Measurements from ENCODE around the gene TEP1.
"Not testable (repeated sequence)": the region's sequence is repeated elsewhere in the genome, so short reads cannot be mapped to it uniquely, and the experiment has no call there.

- TF ChIP-seq CTCF, POLR2A (IDR thresholded peaks at IDR 0.05): not testable (repeated sequence)
Measured at GRCh38 chr14:20443650-20444049, 30.3 kb upstream of the TEP1 start.
